Esophagus (tissue), 2 donors: Measurements from ENCODE around the gene DUS2. TPM values are rescaled to one million over a fixed set of nuclear protein-coding genes. Genes with fewer than 3 reads are reported as not detected.

ENCODE experiments used
- H3K27ac ChIP-seq, 2 donors: one replicate each; pipeline ENCODE4 v1.5.1; 2013; ENCODE audit warnings: low read depth in 2 of 2, mild to moderate bottlenecking in 2 of 2, inconsistent platforms in 1 of 2, low read length in 1 of 2, moderate library complexity in 1 of 2
- H3K27me3 ChIP-seq, 2 donors: one replicate each; pipeline ENCODE4 v1.6.1; 2013; ENCODE audit warnings: low read length in 2 of 2, control low read depth in 1 of 2, mild to moderate bottlenecking in 1 of 2; ENCODE audit not compliant: insufficient read depth in 2 of 2, control insufficient read depth in 1 of 2
- H3K36me3 ChIP-seq, 2 donors: one replicate each; pipeline ENCODE4 v1.6.1; 2013; ENCODE audit warnings: low read length in 1 of 2; ENCODE audit not compliant: control insufficient read depth in 2 of 2, insufficient read depth in 2 of 2
- H3K4me1 ChIP-seq, 2 donors: one replicate each; pipeline ENCODE4 v1.6.1; 2013; ENCODE audit warnings: low read length in 1 of 2; ENCODE audit not compliant: control insufficient read depth in 2 of 2, insufficient read depth in 2 of 2
- H3K4me3 ChIP-seq, 2 donors: one replicate each; pipeline ENCODE4 v1.5.1; 2013; ENCODE audit warnings: low read length in 2 of 2, mild to moderate bottlenecking in 2 of 2, low read depth in 1 of 2, moderate library complexity in 1 of 2
- H3K9me3 ChIP-seq, 2 donors: one replicate each; pipeline ENCODE4 v1.6.1; 2013; ENCODE audit warnings: mild to moderate bottlenecking in 2 of 2, low read depth in 1 of 2, low read length in 1 of 2, moderate library complexity in 1 of 2; ENCODE audit not compliant: control insufficient read depth in 2 of 2, insufficient read depth in 1 of 2
- WGBS, 2 donors: extraction: QIAGEN DNeasy Blood & Tissue Kit; methylation state at CpG; one replicate each; pipeline ENCODE4 v1.1.7; 2013; 5-methylcytosine and 5-hydroxymethylcytosine counted together
- polyA plus RNA-seq, 2 donors: library from polyadenylated mRNA; stranded (reverse); fragments of 200-250 nt; gene quantifications; one replicate each; pipeline ENCODE4 v1.2.3, GENCODE V29; 2013
- donor health status: healthy with polysubstance abuse.
- donor health status: Bipolar disorder and iron deficiency.

DUS2 gene
- polyA plus RNA-seq, 2 donors = 6.2 to 11.1 TPM

GRCh38 chr16:68128577-68129305 is 105.7 kb downstream of the DUS2 start:
- Histone ChIP-seq H3K36me3 (no peaks in the 10 kb centered on the region), H3K27ac (no peak overlapping the region), H3K4me3 (no peak overlapping the region), H3K27me3 (no peaks in the 10 kb centered on the region), H3K4me1 (no peaks in the 10 kb centered on the region), H3K9me3 (no peaks in the 10 kb centered on the region)
- WGBS, 2 donors = 59 to 69% methylated on average over 6 of the region's 6 CpGs

Other genes starting within 250 kb of the DUS2 start
- gene RANBP10, start 216.7 kb upstream of the DUS2 start, polyA plus RNA-seq = 10 to 100 TPM in 1 of 2 donors, 1 to 10 TPM in 1; 8.4 to 10.2 TPM
- gene TSNAXIP1, start 216.4 kb upstream of the DUS2 start, polyA plus RNA-seq = 1 to 10 TPM in 1 of 2 donors, under 1 TPM in 1; 0.72 to 1.8 TPM
- 10 to 100 TPM in 1 of 2 donors, 1 to 10 TPM in 1; 6.8 to 17.9 TPM for gene THAP11, start 181.0 kb upstream of the DUS2 start, polyA plus RNA-seq
- gene NUTF2, start 176.4 kb upstream of the DUS2 start, polyA plus RNA-seq = 100 to 1,000 TPM in 1 of 2 donors, 10 to 100 TPM in 1; 95.4 to 109 TPM
- 10 to 100 TPM; 35.5 to 65.0 TPM for gene CENPT, start 175.6 kb upstream of the DUS2 start, polyA plus RNA-seq
- gene EDC4, start 150.2 kb upstream of the DUS2 start, polyA plus RNA-seq = 10 to 100 TPM; 26.9 to 27.7 TPM
- 1 to 10 TPM in 1 of 2 donors, under 1 TPM in 1; 0.41 to 1.5 TPM for gene NRN1L, start 138.4 kb upstream of the DUS2 start, polyA plus RNA-seq
- gene PSKH1, start 130.0 kb upstream of the DUS2 start, polyA plus RNA-seq = 10 to 100 TPM; 12.5 to 13.7 TPM
- under 1 TPM; 0.41 to 0.77 TPM for gene CTRL, start 91.4 kb upstream of the DUS2 start, polyA plus RNA-seq
- 10 to 100 TPM; 39.5 to 54.8 TPM for gene PSMB10, start 86.4 kb upstream of the DUS2 start, polyA plus RNA-seq
- 10 to 100 TPM in 1 of 2 donors, 1 to 10 TPM in 1; 6.2 to 22.9 TPM for gene LCAT, start 79.2 kb upstream of the DUS2 start, polyA plus RNA-seq
- 10 to 100 TPM in 1 of 2 donors, 1 to 10 TPM in 1; 9.1 to 17.4 TPM for gene SLC12A4, start 54.6 kb upstream of the DUS2 start, polyA plus RNA-seq
- under 1 TPM in 1 of 2 donors, not detected in 1; 0.01 TPM for gene DPEP3, start 42.8 kb upstream of the DUS2 start, polyA plus RNA-seq
- under 1 TPM; 0.41 to 0.57 TPM for gene DPEP2, start 23.8 kb upstream of the DUS2 start, polyA plus RNA-seq
- under 1 TPM in 1 of 2 donors, not detected in 1; 0.04 TPM for gene DPEP2NB, start 7.4 kb upstream of the DUS2 start, polyA plus RNA-seq
- gene DDX28, start 52 bp upstream of the DUS2 start, polyA plus RNA-seq = 10 to 100 TPM in 1 of 2 donors, 1 to 10 TPM in 1; 4.0 to 13.1 TPM
- gene NFATC3, start 62.1 kb downstream of the DUS2 start, polyA plus RNA-seq = 1 to 10 TPM; 4.0 to 5.5 TPM
- gene ESRP2, start 212.8 kb downstream of the DUS2 start, polyA plus RNA-seq = 10 to 100 TPM; 80.5 to 90.5 TPM
- gene PLA2G15, start 222.1 kb downstream of the DUS2 start, polyA plus RNA-seq = 1 to 10 TPM; 3.9 to 5.2 TPM
- 1 to 10 TPM; 4.1 to 4.2 TPM for gene SLC7A6, start 241.2 kb downstream of the DUS2 start, polyA plus RNA-seq